HG03060 (cell line): ENCODE data around the gene WAPL.
A peak's percentile ranks its signal among the peaks of the same experiment; 100 is the strongest.

Experiments used
- ATAC-seq: cut with Tn5 transposase; IDR thresholded peaks from one replicate; pipeline ENCODE4 v1.9.1; 2021; ENCODE audit warnings: low read depth, moderate number of reproducible peaks; ENCODE audit not compliant: unreplicated experiment

The WAPL gene

GRCh38 chr10:86480571-86480970 is 41.0 kb downstream of the WAPL start:
- no peak for ATAC-seq

DNA sequence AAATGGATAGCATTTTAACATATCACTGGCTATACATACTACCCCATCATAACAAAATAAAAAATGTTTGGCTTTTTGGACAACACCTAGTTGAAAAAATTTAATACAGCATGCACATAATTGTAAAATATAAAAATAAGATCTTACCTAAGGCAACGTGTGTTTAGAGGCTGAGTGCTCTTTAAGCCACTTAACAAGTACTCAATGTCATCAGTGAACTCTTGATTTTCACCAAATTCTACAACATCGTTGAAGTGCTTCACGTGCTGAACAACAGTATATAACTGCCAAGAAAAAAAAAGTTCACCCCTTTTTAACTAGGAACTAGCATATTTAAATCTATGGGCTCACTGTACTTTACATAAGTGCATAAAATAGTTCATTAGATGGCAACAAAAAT is 49.5 kb downstream of the WAPL start:
- no peak for ATAC-seq

DNA sequence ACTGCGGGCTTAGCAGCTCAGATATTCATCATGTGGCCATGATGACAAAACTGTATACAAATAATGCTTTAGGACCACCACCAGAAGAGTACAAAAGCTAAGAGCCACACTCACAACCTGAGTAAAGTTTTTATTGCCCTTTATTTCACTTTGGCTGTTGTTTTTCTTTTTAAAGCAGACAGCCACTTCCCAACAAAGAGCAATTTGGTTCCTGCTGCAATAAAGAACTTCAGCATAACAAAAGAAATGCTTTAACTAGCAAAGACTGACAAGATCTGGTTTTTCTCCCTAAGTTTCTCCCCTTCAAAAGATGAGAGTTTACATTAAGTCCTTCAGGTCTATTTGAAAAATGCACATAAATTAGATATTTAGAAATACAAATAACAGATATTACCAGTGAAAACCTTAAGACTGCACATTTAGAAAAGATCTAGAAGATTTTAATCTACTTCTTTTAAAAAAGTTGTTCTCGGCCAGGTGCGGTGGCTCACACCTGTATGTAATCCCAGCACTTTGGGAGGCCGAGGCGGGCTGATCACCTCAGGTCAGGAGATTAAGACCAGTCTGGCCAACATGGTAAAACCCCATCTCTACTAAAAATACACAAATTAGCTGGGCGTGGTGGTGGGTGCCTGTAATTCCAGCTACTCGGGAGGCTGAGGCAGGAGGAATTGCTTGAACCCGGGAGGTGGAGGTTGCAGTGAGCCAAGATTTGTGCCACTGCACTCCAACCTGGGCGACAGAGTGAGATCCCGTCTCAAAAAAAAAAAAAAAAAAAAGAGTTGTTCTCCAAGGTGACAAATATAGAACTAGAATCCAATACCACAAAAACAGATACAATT is 59.4 kb downstream of the WAPL start:
- no peak for ATAC-seq

GRCh38 chr10:86451604-86451960 is 70.0 kb downstream of the WAPL start:
- peak; percentile 67 for ATAC-seq

DNA sequence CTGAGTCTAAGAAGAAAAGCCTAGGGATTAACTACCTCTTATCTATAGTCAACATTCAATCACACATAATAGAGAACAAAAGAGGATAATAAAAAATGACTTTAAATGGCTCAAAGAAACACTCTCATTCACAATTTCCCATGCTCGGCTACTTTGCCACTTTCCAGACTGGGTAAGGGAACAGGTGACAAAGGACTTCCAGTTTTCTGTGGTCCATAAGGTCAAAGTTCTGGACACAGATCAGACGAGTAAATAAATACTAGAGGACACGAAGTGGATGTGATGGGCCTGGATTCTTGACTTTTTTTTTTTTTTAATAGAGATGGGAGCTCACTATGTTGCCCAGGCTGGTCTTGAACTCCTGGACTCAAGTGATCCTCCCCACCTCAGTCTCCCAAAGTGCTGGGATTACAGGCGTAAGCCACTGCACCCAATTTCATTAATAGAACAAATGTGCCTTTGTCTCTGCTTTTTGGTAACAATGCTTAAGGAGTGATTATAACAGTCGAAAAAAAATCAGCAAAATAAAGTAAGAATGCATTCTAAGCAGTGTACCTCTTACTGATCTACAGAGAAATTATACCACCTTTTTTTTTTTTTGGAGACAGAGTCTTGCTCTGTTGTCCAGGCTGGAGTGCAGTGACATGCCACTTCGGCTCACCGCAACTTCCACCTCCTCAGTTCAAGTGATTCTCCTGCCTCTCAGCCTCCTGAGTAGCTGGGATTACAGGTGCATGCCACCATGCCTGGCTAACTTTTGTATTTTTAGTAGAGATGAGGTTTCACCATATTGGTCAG is 70.6 kb downstream of the WAPL start:
- no peak for ATAC-seq

- no peak for ATAC-seq
These were observed 71.5 kb downstream of the WAPL start for GRCh38 chr10:86449926-86450558.

GRCh38 chr10:86447432-86447831 is 74.2 kb downstream of the WAPL start:
- no peak for ATAC-seq

- ATAC-seq = no peak
These were observed 74.6 kb downstream of the WAPL start for GRCh38 chr10:86446987-86447386.

- ATAC-seq = no peak
These were observed 75.2 kb downstream of the WAPL start for GRCh38 chr10:86446440-86446839.

DNA sequence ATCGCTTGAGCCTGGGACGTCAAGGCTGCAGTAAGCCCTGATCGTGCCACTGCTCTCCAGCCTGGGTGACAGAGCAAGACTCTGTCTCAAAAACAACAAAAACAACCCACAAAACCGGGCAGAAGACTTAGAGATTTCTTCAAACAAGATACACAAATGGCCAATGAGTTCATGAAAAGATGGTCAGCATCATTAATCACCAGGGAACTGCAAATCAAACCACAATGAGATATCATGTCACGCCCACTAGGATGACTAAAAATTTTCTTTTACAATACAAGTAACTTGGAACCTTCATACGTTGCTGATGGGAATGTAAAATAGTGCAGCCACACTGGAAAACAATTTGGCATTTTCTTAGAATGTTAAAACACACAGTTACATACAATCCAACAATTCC is 77.7 kb downstream of the WAPL start:
- no peak for ATAC-seq

- ATAC-seq = no peak
These were observed 78.5 kb downstream of the WAPL start for GRCh38 chr10:86443069-86443468.

GRCh38 chr10:86440874-86441843 is 80.4 kb downstream of the WAPL start:
- no peak for ATAC-seq

GRCh38 chr10:86439544-86439943 is 82.0 kb downstream of the WAPL start:
- ATAC-seq = no peak

DNA sequence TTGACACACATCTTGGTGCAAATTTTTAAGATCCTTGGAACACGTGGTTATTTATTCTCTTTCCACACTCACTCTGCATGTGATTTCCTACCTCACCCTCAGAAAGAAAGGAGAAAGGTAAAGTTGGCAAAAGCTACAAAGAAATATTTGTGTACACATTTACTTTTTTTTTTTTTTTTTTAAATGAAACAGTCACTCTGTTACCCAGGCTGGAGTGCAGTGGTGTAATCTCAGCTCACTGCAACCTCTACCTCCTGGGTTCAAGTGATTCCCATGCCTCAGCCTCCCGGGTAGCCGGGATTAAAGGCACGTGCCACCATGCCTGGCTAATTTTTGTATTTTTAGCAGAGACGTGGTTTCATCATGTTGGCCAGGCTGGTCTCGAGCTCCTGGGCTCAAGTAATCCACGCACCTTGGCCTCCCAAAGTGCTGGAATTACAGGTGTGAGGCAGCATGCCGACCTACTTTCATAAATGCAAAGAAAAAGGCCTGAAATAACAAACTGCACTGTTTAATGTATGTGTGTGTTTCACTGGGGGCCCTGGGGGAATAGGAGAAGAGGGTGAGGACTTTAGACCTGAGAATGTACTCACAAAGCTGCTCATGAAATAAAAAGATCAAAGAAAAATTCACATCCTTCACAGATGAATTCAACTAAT is 83.4 kb downstream of the WAPL start:
- ATAC-seq = no peak

DNA sequence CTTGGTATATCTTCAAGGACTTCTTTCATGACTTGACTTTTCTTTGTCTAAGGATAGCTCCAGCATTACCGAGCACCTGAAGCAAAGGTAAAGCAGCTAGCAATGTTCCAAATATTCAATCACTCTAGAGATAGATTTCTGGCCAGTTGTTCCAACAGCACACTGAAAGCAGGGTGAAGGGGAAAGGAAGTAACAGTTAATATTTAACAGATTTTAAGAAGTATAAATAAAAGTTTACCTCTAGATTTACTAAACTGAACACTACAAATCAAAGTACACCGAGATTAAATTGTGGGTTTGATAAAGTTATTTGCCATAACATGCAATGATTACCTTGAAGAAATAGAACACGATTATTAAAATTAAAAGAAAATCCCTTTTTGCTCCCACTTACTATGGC is 84.1 kb downstream of the WAPL start:
- ATAC-seq = no peak

GRCh38 chr10:86436963-86437362 is 84.6 kb downstream of the WAPL start:
- ATAC-seq = no peak

GRCh38 chr10:86434656-86435055 is 86.9 kb downstream of the WAPL start:
- ATAC-seq = no peak

DNA sequence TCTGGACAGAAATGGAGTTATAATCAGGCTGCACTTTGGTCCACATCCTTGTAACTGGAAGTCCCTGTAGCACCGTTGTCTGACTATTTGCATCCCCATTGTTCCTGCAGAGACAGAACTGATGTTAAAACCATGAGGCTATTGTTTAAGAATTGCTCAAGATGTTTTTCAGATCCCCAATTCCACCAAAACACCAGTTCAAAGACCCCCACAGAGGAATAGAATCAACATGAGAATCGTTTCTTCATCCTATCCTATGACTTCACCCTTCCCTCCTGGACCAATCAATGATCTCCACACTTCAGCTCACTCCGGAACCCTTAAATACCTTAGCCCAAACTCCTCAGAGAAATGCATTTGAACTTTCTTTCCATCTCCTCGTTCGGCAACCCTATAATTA is 97.9 kb downstream of the WAPL start:
- ATAC-seq = no peak

- ATAC-seq = no peak
These were observed 102.5 kb downstream of the WAPL start for GRCh38 chr10:86419101-86419500.

- no peak for ATAC-seq
These were observed 106.0 kb downstream of the WAPL start for GRCh38 chr10:86415583-86415982.
